GM18858 (cell line): ENCODE measurements around the gene NDUFA8.
A peak's percentile ranks its signal among the peaks of the same experiment; 100 is the strongest.

Experiments used
- ATAC-seq: cut with Tn5 transposase; IDR thresholded peaks from one replicate; pipeline ENCODE4 v1.9.1; 2021; ENCODE audit not compliant: unreplicated experiment

NDUFA8 gene

DNA sequence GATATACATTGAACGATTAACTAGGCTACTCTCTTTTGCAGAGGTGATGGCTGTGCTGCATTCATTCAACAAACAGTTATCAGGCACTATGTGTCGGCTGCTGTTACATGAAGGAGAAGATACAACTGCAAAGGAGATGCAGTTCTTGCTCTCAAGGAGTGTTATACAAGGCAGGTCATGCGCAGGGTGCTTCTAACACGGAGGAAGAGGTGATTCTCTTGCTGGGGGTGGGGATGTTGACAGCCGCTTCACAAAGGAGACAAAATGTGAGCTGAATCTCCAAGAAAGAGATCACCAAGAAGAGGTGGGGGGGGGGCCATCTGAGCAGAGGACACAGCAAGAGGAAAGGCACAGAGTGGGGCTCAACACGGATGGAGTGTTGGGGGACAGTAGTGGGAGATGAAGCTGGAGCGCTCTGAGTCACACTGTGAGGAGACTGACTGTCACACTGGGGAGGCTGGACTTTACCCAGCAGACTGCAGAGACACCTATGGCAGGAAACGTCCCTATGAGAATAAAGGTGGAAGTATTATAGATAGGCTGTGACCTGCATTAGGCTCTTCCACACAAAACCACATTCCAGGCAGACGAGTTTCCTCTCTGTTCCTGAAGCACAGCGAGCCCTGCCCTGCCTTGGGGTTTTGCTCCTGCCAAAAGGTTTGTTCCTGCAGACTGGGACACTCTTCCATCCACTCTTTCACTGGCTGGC, 20.9 kb downstream of the NDUFA8 start:
- ATAC-seq, result no peak

DNA sequence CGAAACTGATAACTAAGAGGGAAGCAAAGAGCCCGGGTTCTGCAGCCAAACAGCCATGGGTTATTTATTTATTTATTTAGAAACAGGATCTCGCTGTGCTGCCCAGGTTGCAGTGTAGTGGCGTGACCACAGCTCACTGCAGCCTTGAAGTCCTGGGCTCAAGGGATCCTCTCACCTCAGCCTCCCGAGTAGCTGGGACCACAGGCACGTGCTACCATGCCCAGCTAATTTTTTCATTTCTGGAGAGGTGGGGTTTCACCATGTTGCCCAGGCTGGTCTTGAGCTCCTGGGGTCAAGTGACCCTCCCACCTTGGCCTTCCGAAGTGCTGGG, 24.1 kb downstream of the NDUFA8 start:
- ATAC-seq, result no peak

DNA sequence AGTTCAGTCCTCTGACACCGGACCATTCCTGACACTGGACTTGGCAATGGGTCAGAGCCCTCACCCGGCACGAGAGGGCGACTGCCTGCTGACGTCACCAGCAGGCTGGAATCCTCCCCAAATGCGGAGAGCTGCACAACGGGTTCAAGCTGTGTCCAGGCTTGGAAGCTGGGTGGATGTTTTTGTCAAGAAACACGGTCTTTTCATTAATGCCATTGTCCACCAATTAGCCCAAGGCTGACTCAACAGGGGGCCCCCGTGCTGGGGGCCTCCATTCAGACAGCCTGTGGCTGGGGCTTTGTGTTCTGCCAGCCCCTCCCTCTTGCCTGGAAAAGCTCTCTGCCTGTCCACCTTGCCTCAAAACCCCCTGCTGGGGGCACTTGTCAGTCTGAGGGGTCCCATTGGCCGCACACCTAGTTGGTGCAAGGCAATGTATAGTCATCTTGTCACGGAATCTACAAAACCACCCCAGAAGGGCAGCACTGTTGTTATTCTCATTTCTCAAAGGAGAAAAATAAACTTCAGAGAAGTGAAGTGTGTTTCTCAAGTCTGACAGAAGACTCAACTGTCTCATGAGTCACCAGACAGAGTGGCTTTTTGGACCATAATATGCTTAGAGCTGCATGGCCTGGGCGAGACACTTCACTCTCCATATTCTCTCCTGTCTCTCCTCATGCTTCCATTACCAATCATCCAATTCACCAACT, 24.6 kb downstream of the NDUFA8 start:
- no peak for ATAC-seq

DNA sequence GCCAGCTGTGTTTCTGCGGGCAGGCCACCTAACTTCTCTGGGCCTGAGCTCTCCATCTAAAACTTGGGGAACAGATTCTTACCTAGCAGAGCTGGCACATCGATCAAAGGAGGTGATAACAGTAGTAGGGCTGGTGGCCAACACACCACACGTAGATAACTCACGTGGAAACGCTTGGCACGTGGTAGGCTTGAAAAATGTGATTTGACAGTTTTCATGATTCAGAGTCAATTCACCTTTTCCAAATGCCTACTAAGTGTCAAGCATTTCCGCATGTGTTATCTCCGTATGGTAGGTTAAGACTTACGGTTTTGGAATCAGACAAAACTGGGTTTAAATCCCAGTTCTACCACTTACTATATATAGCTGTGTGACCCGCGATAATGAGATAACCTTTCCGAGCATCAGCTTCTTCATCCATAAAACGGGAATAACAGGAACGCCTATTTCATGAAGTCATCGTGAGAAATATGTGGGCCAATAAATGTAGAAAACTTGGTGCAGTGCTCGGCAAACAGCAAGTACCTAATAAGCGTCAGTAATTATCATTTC, 25.5 kb downstream of the NDUFA8 start:
- no peak for ATAC-seq

DNA sequence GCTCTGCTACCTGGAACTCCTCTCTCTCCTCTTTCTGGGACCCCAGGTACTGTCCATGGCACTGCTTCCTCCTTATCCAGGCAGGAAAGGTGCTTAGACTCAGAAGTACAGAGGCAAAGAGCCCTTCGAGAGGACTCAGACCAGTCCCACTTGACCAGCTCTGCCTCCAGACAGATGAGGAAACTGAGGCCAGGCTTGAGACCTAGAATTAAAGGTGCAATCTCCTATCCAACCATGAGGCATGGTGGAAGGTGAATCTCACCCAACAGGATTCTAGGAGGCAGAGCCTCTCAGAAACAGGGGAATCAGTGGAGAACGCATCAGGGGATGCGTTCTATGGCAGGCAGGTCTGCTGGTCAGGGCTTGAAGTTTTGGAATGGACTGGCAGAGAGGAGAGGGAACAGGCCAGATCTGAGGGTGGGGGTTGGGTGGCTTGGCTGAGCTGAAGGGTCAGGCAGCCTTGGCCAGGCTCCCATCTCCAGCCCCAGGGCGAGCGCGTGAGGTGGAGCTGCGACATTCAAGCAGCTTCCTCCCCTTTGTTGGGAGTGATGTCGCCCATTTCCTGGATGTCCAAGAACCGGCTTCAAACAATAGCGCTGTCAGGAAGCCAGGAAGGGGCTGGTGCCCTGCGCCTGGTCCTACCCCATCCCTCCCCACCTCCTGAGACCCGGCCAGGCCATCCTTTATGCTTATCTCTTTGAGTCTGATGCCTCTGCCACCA, 26.2 kb downstream of the NDUFA8 start:
- ATAC-seq, result no peak

DNA sequence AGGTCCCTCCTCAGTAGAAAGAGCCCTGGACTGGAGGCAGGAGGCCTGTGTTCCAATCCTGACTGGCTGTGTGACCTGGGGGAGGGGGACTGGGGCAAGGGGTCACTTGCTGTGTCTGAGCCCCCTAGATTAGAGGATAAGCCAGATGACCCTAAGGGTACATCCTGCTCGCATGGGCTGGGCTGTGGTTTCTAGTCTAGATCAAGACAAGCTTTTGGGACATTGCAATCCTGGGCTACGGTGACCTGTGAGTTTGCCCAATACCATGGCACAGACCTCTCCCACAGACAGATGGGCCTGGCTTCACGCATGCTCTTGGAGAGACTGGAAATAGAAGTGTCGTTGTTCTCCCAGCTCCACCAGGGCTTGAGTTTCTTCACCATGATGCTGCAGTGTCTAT, 27.0 kb downstream of the NDUFA8 start:
- ATAC-seq, result no peak

DNA sequence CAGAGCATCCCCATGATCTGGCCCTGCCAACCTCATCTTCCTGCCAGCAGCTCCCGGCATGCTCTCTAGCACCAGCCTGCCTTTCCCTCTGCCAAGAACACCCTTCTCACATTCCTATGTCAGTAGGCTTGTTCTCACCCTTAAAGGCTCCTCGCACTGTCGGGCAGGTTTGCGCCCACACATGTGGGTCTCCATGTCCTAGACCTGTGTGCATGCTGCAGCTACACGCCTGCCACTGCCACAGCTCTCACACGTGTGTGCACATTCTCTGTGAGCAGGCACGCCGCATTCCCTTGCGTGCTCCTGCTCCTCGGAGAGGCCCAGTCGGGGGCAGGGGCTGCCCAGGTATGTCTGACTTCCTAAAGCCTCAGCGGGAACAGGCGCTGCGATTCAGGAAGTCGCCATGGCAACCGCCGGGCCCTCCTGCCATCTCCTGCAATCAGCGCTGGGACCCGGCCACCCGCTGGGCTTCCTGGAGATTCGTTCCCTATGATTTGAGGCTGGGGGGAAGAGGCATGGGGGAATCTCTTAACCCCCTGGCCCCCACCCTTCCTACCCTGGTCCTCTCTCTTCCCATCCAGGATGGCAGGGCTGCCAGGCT, 28.1 kb downstream of the NDUFA8 start:
- no peak for ATAC-seq

DNA sequence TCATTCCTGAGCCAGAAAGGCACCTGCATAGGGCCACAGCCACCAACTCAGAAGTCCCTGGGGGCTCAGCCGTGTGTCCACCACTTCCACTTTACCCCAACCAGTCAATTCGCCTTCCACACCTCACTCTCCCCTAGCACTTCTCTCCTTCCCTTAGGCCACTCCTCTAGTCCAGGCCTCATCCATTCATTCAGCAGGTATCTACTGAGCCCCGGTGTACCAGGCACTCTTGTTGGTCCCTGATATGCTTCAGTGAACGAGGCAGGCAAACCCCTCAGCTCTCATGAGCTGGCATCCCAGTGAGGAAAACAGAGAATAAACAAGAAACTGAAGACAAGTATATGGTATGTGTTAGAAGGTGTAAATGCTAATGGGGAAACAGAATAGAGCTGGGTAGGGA, 28.7 kb downstream of the NDUFA8 start:
- ATAC-seq, result no peak

DNA sequence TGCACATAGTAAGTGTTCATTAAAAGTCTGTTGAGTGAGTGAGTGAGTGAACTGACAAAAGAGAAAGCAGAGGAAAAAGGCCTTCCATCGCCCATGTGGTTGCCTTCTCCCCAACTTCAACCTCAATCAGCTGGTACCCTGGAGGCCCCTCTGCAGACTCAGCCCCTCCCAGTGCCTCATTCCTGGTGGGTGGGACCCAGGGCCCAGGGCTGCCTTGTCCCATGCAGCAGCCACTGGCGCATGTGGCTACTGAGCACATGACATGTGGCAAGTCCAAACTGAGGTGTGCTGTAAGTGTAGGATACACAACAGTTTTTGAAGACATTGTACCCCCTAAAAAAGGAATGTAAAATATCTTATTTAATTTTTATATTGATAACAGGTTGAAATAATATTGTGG, 29.6 kb downstream of the NDUFA8 start:
- no peak for ATAC-seq

DNA sequence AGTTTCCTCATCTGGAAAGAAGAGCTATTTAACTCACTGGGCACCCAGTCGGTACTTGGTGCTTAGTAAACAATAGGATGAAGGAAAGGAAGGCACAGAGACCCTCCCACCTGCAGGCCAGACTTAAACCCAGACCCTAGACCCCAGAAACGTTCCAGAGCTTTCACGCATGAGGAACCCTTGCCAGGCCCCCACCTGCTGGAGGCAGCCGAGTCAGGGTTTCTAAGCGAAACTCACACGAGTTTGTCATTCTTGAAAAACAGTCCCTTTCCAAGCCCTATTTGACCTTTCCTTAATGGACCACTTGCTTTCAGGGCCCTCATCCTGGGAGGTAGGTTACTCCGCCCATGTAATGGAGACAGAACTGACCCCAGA, 30.6 kb downstream of the NDUFA8 start:
- no peak for ATAC-seq

DNA sequence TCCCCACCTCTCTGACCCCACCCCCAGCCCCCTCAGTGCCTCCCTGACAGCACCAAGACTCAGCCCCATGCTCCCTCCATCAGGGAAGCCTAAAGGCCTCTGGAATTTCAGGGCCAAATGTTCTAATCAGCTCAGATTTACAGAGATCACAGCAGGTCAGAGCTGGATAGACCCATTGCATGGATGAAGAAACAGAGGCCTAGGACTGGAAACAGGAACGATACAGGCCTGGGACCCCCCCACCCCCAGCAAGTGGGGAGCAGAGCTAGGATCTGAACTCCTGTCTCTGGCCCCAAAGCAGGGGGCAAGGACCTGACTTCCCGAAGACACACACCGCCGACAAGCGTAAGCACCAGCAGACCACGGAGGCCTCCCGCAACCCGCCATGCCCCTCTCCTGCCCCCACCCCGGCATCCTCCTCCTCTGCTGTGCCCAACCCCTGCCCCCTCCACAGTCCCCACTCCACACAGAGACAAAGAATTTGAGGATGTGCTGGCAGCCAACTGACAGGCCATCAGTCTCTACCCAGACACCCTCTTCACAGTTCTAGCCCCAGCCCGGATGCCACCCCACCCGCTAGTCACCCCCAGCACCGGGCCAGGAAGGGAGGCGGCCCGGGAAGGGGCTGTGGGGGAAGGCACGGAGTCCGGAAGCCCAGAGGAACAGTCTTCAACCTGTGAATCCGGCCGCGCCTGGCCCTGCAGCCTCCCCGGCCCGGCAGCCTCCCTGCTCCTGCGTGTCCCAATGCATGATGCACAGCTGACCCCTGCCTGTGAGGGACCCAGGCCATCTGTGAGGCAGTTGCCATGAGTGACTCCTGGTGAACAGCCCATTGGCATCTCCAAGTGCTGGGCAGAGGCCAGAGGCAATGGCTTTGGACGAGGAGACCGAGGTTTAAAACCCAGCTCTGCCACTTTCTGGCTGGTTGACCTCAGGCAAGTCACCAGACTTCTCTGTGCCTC, 31.3 kb downstream of the NDUFA8 start:
- no peak for ATAC-seq

DNA sequence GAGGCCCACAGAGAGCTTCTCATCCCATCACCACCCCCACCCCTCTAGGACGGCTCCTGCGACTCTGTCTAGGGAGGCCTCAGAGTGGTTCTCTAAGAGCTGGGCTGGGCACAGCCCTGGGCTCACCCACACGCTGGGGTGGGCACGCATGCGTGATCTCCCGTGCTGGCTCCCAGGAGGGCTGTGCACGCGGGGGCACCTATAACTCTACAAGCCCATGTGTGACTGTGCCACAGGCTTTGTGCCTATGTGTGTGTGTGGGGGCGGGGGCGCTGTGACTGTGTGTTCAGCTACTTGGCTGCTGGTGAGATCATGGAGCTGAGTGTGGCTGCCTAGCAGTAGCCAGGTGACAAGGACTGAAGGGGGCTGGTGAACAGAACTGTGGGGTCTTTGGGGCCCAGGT, 32.2 kb downstream of the NDUFA8 start:
- ATAC-seq, result no peak

DNA sequence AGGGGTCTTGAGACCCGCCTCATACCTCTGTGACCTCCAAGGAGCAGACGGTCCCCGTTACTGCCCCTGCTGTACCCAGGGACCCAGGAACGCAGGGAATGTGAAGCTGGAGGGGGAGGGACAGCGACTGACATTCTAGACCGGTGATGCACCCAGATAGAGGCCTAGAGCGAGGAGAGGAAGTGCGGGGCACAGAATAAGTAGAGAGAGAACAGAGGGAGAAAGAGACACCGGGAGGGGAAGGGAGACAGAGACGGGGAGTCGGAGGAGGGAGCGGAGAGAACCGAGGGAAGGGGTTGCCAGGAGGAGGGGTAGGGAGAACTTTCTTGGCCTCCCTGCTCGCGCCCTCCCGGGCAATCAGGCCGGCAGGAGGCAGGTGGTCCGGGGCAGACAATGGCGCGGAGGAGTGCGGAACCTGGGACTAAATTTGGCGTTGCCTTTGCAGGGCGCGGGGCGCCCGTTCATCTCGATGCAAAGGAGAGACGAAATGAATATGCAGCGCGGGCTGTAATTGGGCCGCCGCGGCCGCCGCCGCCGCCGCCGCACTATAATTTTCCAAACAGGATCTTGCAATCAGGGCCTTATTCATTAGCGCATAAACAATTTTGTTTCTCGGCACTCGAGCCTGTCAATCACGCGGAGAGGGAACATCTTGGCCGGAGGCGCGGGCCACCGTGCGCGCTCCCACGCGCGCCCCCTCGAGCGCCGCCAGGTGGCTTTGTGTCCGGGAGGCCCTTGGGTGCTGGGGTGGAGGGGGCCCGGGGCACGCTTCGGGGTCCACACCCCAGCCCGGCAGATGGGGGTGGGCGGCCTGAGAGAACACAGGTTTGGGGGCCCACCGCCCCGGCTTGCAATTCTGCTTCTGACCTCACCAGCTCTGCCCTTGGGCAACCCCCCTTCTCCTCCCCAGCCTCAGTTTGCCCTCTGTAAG, 33.0 kb downstream of the NDUFA8 start:
- ATAC-seq, result no peak

DNA sequence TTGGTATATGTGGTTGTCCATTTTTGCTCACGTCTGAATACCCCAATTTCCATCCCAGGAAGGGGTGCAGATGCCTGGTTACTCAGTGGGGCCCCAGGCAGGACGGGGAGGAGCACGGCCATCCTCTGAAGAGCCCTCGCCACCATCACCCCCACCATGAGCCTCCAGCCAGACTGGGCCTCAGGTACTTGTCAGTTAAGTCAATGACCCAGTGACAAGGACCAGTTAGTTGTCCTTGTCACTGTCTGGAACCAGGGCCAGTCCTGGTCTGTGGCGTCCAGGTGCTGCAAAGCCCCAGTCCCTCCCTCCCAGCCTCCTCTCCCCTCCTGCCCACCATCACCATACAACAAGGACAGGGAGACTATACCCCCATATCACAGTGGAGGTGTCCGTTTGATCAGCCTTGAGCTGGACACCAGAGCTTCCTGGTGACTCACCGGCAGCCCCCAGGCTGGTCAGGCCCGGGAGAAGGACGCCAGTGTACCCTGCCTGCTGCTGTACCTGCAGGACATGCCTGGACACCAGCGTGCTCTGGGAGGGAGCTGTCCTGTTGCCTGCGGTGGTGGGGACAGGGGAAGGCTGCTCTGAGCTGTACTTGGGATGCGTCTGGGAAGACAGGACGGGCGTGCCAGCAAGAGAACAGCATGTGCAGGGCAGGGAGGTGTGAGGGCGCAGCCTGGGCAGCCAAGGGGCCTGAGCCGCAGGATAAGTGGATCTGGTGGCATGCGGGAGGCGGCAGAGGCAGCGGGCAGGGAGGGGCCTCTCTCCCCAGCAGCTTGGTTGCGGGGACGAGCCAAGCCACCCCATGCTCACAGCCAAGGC, 33.9 kb downstream of the NDUFA8 start:
- no peak for ATAC-seq

DNA sequence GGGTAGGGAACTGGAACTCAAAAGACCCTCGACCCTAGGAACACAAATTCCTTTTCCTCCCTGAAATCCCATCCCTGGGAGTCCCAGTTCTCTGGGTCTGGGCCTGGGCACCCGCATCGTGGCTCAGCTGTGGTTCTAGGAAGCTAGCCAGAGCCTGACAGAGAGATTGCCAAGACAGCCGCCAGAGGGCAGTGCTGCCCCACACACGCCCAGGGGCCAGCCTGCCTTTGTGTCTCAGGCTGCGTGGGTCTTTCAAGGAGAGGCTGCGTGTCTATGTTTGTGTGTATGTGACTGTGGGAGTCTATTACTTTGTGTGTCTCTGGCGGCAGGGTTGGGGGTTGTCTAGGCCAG, 34.4 kb downstream of the NDUFA8 start:
- ATAC-seq, result peak; percentile 72

DNA sequence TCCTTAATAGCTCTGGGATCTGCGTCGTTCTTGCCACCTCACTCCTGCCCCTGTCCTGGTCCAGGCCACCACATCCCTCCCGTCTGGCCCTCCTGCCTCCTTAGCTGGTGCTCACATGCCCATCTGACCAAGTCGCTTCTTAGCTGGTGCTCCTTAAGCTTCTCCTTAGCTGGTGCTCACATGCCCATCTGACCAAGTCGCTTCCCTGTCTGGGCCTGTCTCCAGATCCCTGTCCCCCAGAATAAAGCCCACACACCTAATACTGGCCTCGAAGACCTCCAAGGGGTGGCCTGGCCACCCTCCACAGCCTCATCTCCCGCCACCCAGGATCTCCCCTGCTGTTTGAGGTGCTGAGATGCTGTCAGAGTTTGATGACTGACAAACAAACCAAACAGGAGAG, 35.1 kb downstream of the NDUFA8 start:
- ATAC-seq, result no peak

DNA sequence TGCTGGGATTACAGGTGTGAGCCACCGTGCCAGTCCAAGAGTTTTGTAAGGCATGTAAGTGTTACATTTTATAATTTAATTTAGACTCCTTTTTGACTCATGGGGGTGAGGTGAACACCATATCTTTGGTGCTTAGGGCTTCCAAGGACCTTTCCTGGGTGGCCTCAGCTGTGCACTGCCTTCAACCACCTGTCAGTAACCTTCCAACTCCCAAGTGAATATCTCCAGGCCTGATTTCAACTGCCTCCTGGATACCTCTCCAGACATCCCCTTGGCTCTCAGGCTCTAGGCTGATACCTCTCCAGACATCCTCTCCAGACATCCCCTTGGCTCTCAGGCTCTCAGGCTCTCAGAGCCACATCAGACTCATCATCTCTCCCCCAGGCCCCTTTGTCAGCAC, 35.5 kb downstream of the NDUFA8 start:
- no peak for ATAC-seq

DNA sequence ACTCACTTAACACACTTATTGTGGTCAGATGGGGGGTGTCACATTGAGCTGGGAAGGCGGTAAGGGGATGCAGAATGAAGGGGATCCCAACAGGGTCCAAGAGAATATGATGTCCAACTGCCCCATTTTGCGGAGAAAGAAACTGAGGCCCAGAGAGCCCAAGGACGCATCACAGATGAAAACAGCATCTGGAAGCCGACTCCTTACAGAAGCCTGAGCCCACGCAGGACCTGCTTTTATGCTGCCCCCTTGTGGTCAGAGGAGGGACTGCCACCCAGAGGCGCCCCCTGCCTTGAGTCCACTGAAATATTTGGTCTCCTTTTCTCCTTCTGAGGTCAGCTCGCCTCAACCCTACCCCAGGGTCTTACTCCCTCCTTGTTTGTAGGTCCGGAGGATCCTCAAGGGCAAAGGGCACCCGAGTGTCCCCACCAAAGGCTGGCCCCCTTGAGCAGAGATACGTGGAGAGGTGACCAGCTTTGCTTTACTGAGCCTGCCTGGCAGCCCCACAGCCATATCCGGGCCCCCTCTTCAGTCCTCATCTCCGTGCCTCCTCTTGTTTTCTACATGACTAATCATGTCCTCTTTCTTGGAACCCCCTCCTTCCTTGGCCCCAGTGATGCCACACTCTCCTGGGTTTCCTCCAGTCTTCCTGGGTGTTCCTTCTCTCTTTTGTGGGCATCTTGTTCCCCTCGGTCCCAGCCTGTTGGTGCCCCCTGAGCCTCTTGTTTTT, 36.5 kb downstream of the NDUFA8 start:
- ATAC-seq, result no peak
